HG03139 (cell line): ENCODE results near the gene FBXO22.
"Not testable (repeated sequence)": the region's sequence is repeated elsewhere in the genome, so short reads cannot be mapped to it uniquely, and the experiment has no call there.

Experiments
- ATAC-seq: cut with Tn5 transposase; IDR thresholded peaks from one replicate; pipeline ENCODE4 v1.9.1; 2021; ENCODE audit not compliant: unreplicated experiment

FBXO22 gene

GRCh38 chr15:75903331-75904239 lies at the start of gene FBXO22:
Gene FBXO22, plus strand, starts transcription at chr15:75903878. Its CDS starts 86 bp downstream, at chr15:75903964.
- ATAC-seq = peak; percentile 87

- no peak for ATAC-seq
These were observed 45.8 kb upstream of the FBXO22 start for GRCh38 chr15:75857886-75858285.

DNA sequence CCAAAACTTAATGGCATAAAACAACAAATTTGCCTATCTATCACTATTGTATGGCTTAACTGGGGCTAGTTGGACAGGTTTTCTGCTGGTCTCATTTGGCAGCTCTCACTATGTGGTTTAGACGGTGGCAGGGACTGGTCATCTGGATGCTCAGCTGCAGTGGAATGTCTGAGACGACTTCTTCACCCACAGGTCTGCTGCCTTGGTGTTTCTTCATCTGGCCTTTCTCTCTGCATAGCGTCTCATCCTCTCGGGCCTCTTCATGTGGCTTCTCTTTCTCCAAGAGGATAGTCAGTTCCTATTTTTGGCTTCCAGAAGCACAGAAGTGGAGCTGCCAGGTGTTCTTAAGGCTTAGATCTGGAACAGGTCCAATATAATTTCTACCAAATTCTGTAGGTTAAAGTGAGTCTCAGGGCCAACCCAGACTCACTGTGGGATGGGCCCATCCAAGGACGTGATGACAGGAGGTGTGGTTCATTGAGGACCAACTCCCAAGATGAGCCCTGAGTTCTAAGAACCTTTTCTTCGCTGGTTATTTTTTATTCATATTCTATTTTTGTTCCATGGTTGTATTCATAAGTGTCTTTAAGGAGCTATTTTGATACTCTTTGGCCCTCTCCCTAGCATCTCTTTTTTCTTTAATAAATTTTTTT lies 41.8 kb upstream of the FBXO22 start:
- no peak for ATAC-seq

- no peak for ATAC-seq
These were observed 40.9 kb upstream of the FBXO22 start for GRCh38 chr15:75862796-75863195.

GRCh38 chr15:75864213-75865059 lies 39.2 kb upstream of the FBXO22 start:
- no peak for ATAC-seq

- not testable (repeated sequence) for ATAC-seq
These were observed 37.6 kb upstream of the FBXO22 start for GRCh38 chr15:75866045-75866444.

DNA sequence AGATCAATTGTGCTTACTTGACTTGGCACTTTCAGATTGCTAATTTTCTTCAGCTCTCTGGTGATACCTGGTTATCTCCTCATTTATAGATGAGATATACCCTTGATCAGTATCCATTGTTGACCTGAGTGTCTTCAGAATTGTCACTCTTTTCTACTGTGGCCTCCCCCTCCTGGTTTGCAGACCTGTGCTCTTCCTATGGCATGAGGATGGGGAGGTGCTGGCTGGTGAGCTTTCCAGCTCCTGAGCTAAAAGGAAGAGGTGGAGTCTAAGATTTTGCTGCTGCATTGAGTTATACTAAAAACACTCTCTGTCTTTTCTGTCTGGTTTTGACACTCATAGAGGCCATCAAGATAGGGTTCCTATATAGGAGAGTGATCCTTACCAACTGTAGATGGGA lies 36.8 kb upstream of the FBXO22 start:
- ATAC-seq = no peak

DNA sequence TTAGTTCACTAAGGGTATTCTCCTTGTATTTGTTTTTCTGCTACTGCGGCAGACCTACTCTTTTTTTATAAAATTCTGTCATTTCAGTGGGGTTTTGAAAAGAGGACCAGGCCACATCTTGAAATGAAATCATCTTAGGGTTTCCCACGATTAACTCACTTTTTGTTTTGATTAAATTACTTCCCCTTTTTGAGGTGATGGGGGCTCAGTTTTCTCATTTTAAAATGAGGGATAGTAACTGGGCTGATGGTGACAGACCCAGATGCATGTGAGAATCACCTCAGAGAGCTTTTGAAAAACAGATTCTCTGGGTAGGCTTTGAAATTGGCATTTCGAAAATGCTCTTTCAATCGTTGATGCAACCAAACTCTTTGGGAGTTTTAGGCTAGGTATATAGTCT lies 36.2 kb upstream of the FBXO22 start:
- no peak for ATAC-seq

DNA sequence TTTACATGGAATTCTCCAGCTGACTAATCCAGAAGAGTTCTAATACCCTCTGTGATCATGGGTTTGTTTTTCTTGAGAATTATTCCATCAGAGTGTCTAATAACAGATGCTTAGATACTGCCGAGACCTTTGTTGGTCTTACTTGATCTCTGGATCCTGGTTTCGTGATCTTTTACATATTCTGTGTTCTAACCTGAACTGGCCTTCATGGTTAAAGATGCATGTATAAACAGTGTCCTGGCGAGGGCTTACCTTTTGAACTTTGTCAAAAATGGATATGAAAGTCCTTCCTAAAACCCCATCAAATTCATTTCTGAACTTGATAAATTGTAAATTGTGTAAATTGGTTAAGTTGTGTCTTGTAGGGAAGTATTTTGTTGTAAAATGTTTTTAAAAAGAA lies 35.7 kb upstream of the FBXO22 start:
- ATAC-seq = no peak

DNA sequence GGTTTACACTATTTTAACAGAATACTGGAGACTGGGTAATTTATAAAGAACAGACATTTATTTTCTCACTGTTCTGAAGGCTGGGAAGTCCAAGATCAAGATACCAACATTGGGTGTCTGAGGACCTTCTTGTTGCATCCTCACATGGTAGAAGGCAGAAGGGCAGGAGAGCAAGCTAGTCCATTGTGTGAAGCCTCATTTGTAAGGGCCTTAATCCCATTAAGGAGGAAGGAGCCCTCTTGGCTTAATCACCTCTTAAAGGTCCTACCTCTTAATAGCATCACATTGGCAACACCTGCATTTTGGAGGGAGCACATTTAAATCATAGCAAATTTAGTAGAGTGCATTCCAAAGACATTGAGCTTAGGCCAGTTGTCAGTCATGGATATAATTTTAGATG lies 34.2 kb upstream of the FBXO22 start:
- ATAC-seq = no peak

DNA sequence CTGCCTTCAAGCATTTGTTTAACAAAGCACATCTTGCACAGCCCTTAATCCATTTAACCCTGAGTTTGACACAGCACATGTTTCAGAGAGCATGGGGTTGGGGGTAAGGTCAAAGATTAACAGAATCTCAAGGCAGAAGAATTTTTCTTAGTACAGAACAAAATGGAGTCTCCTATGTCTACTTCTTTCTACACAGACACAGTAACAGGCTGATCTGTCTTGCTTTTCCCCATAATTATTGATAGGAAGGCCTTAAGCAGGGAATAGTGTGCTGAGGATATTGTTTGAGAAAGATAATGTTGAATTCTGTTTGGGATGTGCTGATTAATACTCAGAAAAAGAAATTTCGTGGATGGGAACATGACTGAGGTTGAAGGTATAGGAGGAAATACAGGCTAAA lies 32.1 kb upstream of the FBXO22 start:
- ATAC-seq = not testable (repeated sequence)

DNA sequence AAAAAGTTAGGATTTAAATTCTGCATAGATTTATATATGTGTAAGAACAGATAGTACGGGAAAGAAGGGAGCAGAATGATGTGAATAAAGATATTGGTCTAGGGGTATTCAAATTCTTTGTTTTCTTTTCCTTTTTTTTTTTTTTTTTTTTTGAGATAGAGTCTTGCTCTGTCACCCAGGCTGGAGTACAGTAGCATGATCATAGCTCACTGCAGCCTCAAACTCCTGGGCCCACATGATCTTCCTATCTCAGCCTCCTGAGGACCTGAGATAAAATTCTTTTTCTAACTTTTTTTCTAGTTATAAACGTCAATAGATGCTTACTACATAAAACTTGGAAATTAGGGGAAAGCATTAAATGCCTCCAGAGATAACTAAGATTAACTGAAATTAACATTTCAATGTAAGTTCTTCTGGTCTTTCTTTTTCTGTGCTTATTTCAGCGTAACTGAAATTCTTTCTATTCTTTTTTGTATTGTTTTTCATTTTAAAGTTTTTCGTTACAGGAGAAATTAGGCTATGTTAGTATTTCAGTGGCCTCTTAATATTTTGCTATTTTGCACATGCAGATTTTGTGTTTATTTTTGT lies 31.2 kb upstream of the FBXO22 start:
- ATAC-seq = no peak

- ATAC-seq = no peak
These were observed 19.6 kb upstream of the FBXO22 start for GRCh38 chr15:75884041-75884440.

DNA sequence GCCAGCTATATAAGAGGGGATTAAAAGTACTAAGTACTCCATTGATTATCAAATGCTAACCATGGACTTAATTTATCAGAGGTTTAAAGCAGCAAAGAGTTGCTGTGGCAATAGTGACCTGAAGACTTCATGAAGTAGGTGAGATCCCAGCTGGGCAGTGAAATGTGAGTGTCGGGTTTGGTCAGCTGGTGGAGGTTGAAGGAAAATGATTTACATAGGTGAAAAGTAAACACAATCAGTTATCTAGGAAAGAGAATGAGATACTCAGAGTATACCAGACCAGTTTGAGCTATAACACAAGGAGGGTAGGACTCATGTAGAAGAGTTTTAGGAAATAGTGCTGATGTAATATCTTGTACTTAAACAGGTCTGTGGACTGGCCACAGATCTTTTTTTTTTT lies 16.5 kb upstream of the FBXO22 start:
- ATAC-seq = no peak

- no peak for ATAC-seq
These were observed 11.8 kb upstream of the FBXO22 start for GRCh38 chr15:75891895-75892294.

DNA sequence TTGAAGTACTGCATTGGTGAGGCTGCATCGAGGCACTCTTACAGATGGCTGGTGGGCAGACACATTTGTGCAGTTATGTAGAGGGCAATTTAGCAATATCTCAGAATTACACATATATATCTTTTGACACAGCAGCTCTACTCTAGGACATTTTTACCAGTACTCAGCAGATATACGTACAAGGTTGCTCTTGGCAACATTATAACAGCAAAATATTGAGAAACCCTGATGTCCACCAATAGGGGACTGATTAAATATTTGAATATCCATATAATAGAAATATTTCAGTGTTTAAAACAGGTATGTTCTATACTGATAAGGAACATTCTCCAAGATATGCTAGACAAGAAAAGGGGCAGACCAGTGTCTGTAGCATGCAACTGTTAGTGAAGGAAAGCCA lies 7.9 kb upstream of the FBXO22 start:
- ATAC-seq = no peak

- no peak for ATAC-seq
These were observed 3.1 kb upstream of the FBXO22 start for GRCh38 chr15:75900577-75900976.

DNA sequence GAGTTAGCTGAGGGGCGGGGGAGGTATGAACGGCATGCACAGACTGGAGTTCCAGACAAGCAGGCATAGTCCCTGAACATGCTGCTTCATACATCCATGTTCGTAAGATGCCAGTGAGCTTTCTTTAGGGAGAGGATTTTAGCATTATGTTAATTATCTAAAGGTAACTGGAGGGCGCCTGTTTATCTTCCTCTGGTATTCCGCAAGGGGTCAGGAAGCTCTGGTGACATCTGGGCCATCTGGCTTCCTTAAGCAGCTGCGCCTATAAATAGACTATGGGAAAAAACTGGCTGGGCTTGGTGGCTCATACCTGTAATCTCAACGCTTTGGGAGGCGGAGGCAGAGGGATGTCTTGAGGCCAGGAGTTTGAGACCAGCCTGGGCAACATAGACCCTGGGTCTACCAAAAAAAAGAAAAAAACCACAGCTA lies 1.5 kb upstream of the FBXO22 start:
- ATAC-seq = no peak

- ATAC-seq = no peak
These were observed 1.6 kb downstream of the FBXO22 start for GRCh38 chr15:75905231-75905630.

- not testable (repeated sequence) for ATAC-seq
These were observed 6.7 kb downstream of the FBXO22 start for GRCh38 chr15:75910355-75910754.

- ATAC-seq = no peak
These were observed 13.3 kb downstream of the FBXO22 start for GRCh38 chr15:75916978-75917377.
